Gastroesophageal sphincter (tissue), 4 donors: ENCODE data around the gene CD47. TPM values are rescaled to one million over a fixed set of nuclear protein-coding genes. Genes with fewer than 3 reads are reported as not detected.
A peak's percentile ranks its signal among the peaks of the same experiment; 100 is the strongest.

ENCODE experiments used
- ATAC-seq: fragments of 150-250 bp; one replicate; pipeline ENCODE4 v1.9.1; 2016; ENCODE audit warnings: mild to moderate bottlenecking, moderate library complexity
- H3K27ac ChIP-seq, 4 donors: fragments of 200-600 bp; sonication (generic) in 3 of 4; 1 replicate in 3 of 4; 2 replicates in 1 of 4; pipeline ENCODE4 v1.5.1; 2016 to 2019
- H3K27me3 ChIP-seq: fragments of 200-600 bp; sonication (generic); one replicate; pipeline ENCODE4 v1.5.1; 2019
- H3K36me3 ChIP-seq, 2 donors: fragments of 200-600 bp; sonication (generic); one replicate each; pipeline ENCODE4 v1.5.1; 2019; ENCODE audit warnings: control low read depth in 1 of 2
- H3K4me1 ChIP-seq, 3 donors: fragments of 200-600 bp; sonication (generic); 1 replicate in 2 of 3; 2 replicates in 1 of 3; pipeline ENCODE4 v1.5.1; 2016 to 2019; ENCODE audit warnings: control low read depth in 2 of 3
- H3K4me3 ChIP-seq, 2 donors: fragments of 200-600 bp; sonication (generic); one replicate each; pipeline ENCODE4 v1.5.1; 2019; ENCODE audit warnings: mild to moderate bottlenecking in 1 of 2, moderate library complexity in 1 of 2
- H3K9me3 ChIP-seq, 3 donors: fragments of 200-600 bp; sonication (generic); one replicate each; pipeline ENCODE4 v1.5.1; 2017 to 2019; ENCODE audit warnings: control low read depth in 2 of 3
- CTCF ChIP-seq, 4 experiments: fragments of 200-600 bp in 2 of 4; fragments of 450-650 bp in 2 of 4; sonication (generic) in 1 of 4; IDR thresholded peaks; one replicate each; pipeline ENCODE4 v1.5.1; 2017 to 2019; ENCODE audit warnings: antibody characterized with exemption in 4 of 4, mild to moderate bottlenecking in 2 of 4, moderate library complexity in 2 of 4
- EP300 ChIP-seq: sonication (generic); formaldehyde crosslinking; IDR thresholded peaks from one replicate; pipeline ENCODE4 v1.6.1; 2017; ENCODE audit warnings: antibody characterized with exemption, mild to moderate bottlenecking
- POLR2A ChIP-seq, 2 donors: fragments of 450-650 bp; IDR thresholded peaks; one replicate each; pipeline ENCODE4 v1.6.1; 2017; ENCODE audit warnings: antibody characterized with exemption in 2 of 2, mild to moderate bottlenecking in 2 of 2, moderate library complexity in 1 of 2
- POLR2AphosphoS5 ChIP-seq: sonication (generic); formaldehyde crosslinking; IDR thresholded peaks from one replicate; pipeline ENCODE4 v1.6.1; 2017; ENCODE audit warnings: antibody characterized with exemption
- WGBS, 2 donors: methylation state at CpG; one replicate each; pipeline ENCODE4 v1.1.5; 2018; ENCODE audit warnings: low coverage in 1 of 2; 5-methylcytosine and 5-hydroxymethylcytosine counted together
- total RNA-seq, 4 donors: library from RNA; depleted of rRNA; stranded (reverse); fragments of >200 nt; gene quantifications; one replicate each; pipeline ENCODE4 v1.1.0, GENCODE V29; 2016

The CD47 gene
- total RNA-seq, 4 donors from 2014 or later, result 60.0 to 91.5 (median 76.3) TPM

DNA sequence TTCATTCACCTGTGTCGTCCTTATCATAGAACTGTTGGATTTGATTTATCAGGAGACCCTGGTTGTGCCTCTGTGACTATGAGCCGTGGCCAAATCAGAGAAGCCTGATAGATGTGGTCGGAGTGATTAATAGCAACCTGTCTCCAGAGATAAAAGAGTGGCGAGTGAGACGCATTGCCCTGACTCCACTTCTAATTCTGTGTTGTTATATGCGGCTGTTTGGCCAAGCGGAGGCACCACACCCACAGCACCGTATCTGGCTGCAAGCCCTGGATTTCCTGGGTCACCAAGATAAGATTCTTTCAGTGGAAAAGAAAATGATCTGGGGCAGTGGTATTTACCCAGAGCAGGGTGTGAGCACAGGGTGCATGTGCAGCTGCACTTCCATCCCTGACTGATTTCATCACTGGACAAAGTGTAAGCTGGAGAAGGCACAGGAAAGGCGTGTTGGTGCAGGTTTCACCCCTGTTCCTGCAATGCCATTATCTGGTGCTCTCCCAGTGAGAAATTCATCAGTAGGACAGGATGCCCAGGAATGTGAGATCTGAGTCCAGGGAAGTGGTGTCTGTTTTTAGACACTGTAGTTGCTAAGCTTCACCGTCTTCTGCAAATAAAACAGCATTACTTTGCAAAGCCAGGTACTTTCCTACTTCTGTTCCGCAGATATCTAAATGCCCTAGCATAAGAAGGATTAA is 84.6 kb downstream of the CD47 start:
- no peaks in the 10 kb centered on the region for H3K36me3 ChIP-seq
- no peaks in the 10 kb centered on the region for H3K9me3 ChIP-seq
- TF ChIP-seq EP300 (no peak), POLR2AphosphoS5 (no peak), CTCF (IDR thresholded peaks at IDR 0.05) (no peak), POLR2A (IDR thresholded peaks at IDR 0.05) (no peak)
- 8 to 14% methylated on average over 2 to 10 of the region's 11 CpGs for WGBS, 2 donors
- H3K4me3 ChIP-seq, result no peak overlapping the region
- H3K27ac ChIP-seq, result peak overlapping the region in 2 of 4 donors; percentile 5 to 38
- H3K4me1 ChIP-seq, result peaks cover 6 to 23% (median 11%) of the 10 kb centered on the region in 3 donors
- H3K27me3 ChIP-seq, result no peaks in the 10 kb centered on the region
- ATAC-seq, result peak; percentile 45

GRCh38 chr3:108004647-108005046 is 86.2 kb downstream of the CD47 start:
- 88 to 98% methylated on average over 6 to 7 of the region's 9 CpGs for WGBS, 2 donors
- no peaks in the 10 kb centered on the region for H3K27me3 ChIP-seq
- no peak for TF ChIP-seq EP300
- no peak for TF ChIP-seq CTCF (IDR thresholded peaks at IDR 0.05)
- no peak for TF ChIP-seq POLR2A (IDR thresholded peaks at IDR 0.05)
- TF ChIP-seq POLR2AphosphoS5, result no peak

DNA sequence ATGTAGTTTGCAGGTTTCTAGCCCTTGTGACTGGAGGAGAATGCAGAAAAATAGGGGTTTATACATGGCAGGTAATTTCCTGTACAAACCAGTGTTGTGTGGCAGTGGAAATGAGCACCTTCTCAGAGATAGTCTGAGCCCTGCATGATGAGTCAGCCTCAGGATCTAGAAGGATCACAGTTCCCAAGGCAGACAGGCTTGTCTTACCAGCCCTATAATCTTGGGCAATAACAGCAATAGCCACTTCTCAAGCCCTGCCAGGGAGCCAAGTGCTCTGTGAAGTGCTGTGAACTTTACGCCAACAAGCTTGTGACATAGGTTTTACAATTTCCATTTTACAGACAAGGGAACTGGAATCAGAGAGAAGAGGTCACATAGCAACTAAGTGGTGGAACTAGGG is 89.4 kb downstream of the CD47 start:
- WGBS, 2 donors, result 100% methylated on average over 1 of the region's 1 CpG; no CpG with 5 or more reads in 1 of the 2 donors
- no peaks in the 10 kb centered on the region for H3K9me3 ChIP-seq
- no peak for TF ChIP-seq POLR2A (IDR thresholded peaks at IDR 0.05)
- H3K36me3 ChIP-seq, result no peaks in the 10 kb centered on the region
- no peak overlapping the region for H3K4me3 ChIP-seq
- no peak for ATAC-seq
- H3K27me3 ChIP-seq, result no peaks in the 10 kb centered on the region
- H3K4me1 ChIP-seq, result peaks cover 1 to 12% (median 7%) of the 10 kb centered on the region in 3 donors
- H3K27ac ChIP-seq, result no peak overlapping the region

More at GRCh38 chr3:108004647-108005046, 86.2 kb downstream of the CD47 start:
- H3K4me3 ChIP-seq, result no peak overlapping the region
- H3K27ac ChIP-seq, result no peak overlapping the region
- no peak for ATAC-seq
- peaks cover 6 to 23% (median 11%) of the 10 kb centered on the region in 3 donors for H3K4me1 ChIP-seq
- H3K9me3 ChIP-seq, result no peaks in the 10 kb centered on the region
- no peaks in the 10 kb centered on the region for H3K36me3 ChIP-seq

DNA sequence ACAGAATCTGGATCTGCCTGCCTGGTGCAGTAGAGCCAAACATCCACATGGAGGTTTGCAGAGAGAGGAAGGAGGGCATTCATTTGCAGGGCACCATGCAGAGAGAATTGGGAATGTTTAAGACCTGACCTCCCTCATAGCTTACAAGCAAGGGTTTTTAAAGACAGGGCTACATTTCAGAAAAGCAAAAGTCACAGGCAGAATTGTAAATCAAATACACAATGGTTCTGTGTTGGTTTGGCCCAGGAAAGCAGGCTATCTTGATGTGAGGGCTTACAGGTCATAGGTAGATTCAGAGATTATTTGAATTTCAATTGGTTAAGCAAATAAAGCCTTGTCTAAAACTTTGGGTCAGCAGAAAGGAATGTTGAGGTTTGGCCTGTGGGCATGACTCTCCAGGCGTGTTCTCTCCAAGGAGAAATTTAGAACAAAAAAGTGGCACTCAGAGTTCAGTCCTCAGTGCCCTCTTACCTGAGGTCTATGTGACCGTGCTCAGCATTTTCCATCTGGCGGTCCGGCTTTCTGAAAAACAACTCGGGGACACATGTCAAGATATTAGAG is 91.5 kb downstream of the CD47 start:
- ATAC-seq, result no peak
- H3K27ac ChIP-seq, result no peak overlapping the region
- no peaks in the 10 kb centered on the region for H3K4me1 ChIP-seq
- no peaks in the 10 kb centered on the region for H3K27me3 ChIP-seq
- TF ChIP-seq POLR2A (IDR thresholded peaks at IDR 0.05) (no peak), CTCF (IDR thresholded peaks at IDR 0.05) (no peak), POLR2AphosphoS5 (no peak), EP300 (no peak)
- H3K9me3 ChIP-seq, result no peaks in the 10 kb centered on the region
- no peak overlapping the region for H3K4me3 ChIP-seq
- 97 to 98% methylated on average over 4 to 5 of the region's 5 CpGs for WGBS, 2 donors
- no peaks in the 10 kb centered on the region for H3K36me3 ChIP-seq

DNA sequence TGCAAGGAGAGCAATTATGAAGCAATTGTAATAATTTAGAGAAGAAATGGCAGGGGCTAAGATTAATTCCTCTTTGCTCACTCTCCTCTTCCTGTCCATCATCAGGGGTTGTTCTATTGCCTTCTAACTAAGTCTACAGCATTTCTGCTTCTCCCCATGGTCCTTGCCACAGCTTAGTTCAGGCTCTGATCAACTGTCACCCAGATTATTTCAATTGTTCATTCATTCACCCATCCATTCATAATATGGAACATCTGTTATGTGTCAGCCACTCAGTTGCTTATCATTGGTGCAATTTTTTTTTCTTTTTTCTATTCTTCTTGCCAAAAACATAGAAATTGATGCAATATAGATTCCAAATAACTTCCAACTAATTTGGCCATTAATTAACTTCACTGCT is 93.2 kb downstream of the CD47 start:
- Histone ChIP-seq H3K9me3 (no peaks in the 10 kb centered on the region), H3K4me3 (no peak overlapping the region), H3K27ac (no peak overlapping the region), H3K36me3 (no peaks in the 10 kb centered on the region), H3K27me3 (no peaks in the 10 kb centered on the region), H3K4me1 (no peaks in the 10 kb centered on the region)
- TF ChIP-seq POLR2AphosphoS5 (no peak), CTCF (IDR thresholded peaks at IDR 0.05) (no peak)
- ATAC-seq, result no peak
